HuH-7 (cell line): Measurements from ENCODE around the gene WDR90.
A peak's percentile ranks its signal among the peaks of the same experiment; 100 is the strongest.

Experiments
- DNase-seq: peaks from one replicate; pipeline ENCODE4 v3.0.0; 2011; ENCODE audit warnings: low spot score

The WDR90 gene

DNA sequence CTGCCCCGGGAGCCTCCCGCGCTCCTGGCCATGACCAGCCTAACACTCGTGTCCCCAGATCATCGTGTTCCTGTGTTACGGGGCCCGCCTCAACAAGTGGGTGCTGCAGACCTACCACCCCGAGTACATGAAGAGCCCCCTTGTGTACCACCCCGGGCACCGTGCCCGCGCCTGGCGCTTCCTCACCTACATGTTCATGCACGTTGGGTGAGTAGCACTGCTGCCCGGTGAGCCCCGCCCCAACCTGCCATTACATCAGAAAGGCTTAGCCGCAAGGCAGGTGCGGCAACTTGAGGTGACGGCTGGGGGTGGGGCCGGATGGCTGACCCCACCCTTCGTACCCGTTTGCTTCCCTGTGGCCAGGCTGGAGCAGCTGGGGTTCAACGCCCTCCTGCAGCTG lies 27.7 kb downstream of the WDR90 start:
- no peak for DNase-seq

DNA sequence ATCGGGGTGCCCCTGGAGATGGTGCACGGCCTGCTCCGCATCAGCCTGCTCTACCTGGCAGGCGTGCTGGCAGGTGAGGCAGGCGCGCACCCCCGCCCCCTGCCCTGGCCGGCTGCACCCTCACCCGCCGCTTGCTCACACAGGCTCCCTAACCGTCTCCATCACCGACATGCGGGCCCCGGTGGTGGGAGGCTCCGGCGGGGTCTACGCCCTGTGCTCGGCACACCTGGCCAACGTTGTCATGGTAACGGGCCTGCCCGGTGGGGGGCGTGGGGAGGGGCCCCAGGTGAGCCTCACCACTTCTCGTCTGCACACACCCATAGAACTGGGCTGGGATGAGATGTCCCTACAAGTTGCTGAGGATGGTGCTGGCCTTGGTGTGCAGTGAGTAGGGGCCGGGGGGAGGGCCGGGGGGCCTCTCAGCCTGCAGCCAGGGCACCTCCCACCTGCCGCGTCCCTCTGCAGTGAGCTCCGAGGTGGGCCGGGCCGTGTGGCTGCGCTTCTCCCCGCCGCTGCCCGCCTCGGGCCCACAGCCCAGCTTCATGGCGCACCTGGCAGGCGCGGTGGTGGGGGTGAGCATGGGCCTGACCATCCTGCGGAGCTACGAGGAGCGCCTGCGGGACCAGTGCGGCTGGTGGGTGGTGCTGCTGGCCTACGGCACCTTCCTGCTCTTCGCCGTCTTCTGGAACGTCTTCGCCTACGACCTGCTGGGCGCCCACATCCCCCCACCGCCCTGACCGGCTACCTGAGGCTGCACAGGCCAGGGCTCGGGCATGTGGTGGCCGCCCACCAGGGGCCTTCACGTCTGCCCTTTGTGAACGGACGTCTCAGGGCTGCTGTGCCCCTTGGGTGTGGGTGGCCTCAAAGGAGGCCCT lies 28.4 kb downstream of the WDR90 start:
- DNase-seq, result no peak

DNA sequence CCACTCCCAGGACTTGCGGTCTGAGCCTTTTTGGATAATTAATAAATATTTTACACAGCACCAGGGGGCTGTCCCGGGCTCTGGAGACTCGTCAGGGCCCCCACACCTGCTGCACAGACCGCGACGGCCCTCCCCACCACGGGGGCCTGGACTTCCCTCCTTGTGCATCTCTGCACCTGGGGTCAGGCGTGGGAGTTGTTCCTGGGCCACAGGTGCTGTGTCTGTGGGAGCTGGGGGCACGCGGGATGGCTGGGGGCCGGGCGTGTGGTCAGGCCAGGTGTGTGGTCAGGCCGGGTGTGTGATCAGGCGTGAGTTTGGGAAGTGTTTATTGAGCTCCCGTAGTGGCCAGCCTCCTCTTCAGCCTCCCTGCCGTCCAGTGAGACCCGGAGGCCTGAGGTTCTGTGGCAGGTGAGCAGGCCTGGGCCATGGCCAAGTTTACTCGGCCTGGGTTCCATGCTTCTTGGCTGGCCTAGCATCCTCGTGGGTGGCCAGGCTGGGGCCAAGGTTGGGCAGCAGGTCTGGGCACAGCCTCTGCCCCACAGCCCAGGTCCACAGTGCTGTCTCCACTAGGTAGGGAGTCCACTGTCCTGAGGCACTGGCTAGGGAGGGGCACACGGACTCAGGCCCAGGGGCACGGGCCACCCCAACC lies 29.2 kb downstream of the WDR90 start:
- DNase-seq, result no peak

DNA sequence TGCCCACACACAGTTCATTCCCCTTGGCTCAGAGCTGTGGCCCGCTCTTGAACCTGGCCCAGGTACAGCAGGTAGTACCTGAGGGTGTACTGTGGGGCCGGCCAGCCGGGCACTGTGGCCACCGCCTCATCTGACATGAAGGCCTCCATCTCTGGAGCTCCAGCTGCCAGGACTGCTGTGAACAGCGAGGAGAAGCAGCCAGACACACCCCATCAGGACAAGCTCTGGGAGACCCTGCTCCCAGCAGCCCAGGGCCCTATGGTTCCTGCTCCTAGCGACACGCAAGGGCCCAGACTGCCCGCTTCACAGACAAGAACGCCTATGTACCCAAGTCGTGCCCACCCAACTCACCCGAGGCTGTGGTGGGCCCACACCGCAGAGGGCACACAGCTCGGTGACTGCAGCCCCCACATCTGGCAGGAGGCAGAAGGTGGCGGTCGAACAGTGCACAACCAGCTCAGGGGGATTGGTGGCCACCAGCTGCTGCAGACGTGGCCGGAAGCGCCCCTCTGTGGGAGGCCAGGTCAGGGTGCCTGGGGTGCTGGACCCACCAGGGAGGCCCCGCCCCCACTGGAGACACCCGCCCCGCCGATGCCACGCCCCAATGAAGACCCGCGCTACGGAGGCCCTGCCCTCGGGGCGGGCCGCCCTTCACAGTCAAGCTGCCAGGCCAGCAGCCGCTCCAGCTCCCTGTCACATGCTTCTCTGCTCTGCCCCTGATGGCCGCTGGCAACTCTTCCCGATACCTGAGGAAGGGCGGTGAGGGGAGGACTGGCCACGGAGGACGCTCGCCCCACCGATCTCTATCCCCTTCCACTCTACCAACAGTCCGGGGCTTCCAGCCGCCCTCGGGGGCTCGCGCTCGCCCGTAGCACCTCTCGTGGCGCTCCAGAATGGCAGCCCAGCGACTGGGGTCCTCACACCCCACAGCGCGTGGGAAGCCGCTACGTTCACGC lies 30.0 kb downstream of the WDR90 start:
- no peak for DNase-seq

DNA sequence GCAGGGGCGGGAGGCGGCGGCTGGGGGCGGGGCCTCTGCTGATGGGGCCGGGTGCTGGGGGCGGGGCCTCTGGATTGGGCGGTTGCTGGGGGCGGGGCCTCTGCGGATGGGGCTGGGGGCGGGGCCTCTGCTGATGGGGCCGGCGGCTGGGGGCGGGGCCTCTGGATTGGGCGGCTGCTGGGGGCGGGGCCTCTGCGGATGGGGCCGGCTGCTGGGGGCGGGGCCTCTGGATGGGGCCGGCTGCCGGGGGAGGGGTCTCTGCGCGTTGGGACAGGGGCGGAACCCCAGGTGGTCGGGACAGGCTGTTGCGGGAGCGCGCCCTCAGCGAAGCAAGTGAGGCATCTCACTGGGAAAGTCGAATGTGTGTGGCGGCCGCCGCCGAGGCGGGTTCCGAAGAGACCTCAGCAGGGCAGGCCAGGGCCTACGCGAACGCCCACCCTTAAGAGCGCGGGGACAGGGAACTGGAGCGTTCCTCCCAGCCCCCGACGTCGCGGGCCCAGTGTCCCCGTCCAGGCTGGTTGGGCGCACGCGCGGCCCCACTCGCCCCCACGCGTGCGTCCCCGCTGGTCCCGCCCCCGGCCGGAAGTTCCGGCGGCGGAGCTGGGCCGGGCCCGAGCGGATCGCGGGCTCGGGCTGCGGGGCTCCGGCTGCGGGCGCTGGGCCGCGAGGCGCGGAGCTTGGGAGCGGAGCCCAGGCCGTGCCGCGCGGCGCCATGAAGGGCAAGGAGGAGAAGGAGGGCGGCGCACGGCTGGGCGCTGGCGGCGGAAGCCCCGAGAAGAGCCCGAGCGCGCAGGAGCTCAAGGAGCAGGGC lies 30.9 kb downstream of the WDR90 start, which contains the start of gene STUB1:
TSS of gene STUB1 (plus strand) at position 597 of the 811 bp plus-strand sequence. CDS start at position 713, 116 bp downstream.
- peak; percentile 70 for DNase-seq

DNA sequence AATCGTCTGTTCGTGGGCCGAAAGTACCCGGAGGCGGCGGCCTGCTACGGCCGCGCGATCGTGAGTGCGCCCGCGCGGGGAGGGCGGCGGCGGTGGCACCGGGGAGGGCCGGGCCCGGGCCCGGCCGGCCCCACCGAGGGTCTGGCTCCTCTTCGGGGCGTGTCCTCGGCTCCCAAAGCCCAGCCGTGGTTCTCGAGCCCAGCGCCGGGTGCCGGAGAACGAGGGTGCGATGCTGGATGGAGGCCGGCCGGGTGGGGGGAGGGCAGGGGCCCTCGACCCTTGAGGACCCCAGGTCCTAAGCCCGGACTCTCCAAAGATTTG lies 31.4 kb downstream of the WDR90 start:
- DNase-seq, result no peak

DNA sequence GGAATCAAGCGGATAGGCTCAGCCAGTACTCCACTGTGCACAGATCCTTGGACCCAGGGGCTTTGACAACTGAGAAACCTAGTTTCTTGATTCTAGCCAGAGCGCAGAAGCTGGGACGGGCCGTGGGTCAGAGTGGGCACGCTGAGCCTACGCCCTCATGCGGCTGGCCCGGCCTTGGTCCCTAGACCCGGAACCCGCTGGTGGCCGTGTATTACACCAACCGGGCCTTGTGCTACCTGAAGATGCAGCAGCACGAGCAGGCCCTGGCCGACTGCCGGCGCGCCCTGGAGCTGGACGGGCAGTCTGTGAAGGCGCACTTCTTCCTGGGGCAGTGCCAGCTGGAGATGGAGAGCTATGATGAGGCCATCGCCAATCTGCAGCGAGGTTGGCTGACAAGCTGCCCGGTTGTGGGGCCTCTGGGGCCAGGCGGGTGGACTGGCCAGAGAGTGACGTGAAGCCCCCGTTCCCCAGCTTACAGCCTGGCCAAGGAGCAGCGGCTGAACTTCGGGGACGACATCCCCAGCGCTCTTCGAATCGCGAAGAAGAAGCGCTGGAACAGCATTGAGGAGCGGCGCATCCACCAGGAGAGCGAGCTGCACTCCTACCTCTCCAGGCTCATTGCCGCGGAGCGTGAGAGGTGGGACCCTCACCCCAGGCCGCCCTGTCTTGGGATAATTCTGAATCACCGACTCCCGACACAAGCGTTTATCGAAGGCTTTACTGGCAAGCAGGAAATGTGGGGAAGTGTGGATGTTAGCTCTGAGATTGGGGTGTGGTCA lies 32.0 kb downstream of the WDR90 start:
- no peak for DNase-seq

DNA sequence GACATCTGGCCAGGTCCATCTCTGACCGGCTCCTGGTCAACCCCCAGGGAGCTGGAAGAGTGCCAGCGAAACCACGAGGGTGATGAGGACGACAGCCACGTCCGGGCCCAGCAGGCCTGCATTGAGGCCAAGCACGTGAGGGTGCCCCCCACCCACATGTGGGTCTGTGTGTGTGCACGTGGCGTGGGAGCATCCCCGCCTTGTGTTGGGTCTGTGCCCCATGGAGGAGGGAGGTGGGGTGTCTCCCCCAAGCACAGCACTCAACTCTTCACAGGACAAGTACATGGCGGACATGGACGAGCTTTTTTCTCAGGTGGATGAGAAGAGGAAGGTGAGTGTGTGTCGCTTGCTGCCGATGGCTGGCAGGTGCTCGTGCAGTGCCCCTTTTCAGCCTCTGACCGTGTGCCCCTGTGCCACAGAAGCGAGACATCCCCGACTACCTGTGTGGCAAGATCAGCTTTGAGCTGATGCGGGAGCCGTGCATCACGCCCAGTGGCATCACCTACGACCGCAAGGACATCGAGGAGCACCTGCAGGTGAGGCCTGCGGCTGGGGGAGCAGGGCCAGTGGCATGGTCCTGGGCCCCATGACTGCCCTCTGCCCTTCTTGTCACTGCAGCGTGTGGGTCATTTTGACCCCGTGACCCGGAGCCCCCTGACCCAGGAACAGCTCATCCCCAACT lies 32.7 kb downstream of the WDR90 start:
- no peak for DNase-seq

DNA sequence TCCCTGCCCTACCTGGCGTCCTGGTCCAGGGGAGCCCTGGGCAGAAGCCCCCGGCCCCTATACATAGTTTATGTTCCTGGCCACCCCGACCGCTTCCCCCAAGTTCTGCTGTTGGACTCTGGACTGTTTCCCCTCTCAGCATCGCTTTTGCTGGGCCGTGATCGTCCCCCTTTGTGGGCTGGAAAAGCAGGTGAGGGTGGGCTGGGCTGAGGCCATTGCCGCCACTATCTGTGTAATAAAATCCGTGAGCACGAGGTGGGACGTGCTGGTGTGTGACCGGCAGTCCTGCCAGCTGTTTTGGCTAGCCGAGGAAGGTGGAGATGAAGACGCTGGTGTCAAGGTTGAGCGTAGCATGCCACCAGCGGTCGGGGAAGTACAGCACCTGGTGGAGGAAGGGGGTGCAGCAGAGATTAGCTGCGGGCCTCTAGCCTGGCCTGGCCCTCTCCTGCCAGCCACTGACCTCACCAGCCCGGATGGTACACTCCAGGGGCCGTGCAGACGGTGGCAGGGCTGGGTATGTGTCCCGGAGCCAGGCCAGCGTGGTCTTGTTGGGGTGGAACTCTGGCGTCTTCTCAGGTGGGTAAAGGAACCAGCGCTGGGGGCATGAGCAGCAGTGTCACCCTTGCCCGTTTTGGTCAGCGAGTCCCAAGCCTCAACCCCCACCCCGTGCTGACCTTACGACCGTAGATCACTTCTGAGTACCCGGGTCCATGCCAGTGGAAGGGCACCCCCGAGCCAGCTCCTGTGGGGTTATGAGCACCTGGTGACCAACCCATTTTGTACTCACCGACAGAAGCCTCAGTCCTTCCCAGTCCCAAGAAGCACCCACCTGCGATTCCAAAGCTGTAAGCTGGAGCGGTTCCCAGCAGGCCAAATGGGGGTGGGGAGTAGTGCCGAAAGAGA lies 33.6 kb downstream of the WDR90 start:
- DNase-seq, result no peak

DNA sequence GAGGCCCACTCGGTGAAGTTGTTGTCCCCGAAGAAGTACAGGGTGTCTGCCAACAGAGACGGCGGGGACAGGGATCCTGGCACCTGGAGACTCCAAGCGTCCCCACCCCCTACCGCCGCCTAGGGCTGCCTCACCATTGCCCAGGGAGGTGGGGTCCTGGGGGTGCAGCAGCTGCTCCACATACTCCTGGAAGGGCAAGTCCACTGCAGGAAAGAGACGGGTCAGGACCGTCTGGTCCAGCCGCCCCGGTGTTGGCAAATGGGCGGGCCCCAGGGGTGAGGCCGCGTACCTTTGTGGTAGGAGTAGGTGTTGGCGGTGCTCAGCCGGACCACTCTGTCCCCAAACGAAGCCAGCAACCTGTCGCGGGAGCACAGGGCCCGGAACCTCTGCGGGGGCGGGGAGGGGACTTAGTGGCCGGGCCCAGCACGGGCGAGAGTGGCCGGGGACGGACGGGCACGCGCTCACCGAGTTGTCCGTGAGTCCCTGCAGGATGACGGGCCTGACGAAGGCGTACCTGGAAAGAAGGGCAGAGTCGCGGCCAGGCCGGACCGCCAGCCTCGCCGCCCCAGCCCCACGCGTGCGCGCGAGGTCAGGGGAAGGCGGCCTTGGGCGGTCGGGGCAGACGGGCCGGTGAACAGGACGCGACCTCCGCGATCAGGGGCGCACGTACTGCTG lies 34.4 kb downstream of the WDR90 start:
- DNase-seq, result no peak

DNA sequence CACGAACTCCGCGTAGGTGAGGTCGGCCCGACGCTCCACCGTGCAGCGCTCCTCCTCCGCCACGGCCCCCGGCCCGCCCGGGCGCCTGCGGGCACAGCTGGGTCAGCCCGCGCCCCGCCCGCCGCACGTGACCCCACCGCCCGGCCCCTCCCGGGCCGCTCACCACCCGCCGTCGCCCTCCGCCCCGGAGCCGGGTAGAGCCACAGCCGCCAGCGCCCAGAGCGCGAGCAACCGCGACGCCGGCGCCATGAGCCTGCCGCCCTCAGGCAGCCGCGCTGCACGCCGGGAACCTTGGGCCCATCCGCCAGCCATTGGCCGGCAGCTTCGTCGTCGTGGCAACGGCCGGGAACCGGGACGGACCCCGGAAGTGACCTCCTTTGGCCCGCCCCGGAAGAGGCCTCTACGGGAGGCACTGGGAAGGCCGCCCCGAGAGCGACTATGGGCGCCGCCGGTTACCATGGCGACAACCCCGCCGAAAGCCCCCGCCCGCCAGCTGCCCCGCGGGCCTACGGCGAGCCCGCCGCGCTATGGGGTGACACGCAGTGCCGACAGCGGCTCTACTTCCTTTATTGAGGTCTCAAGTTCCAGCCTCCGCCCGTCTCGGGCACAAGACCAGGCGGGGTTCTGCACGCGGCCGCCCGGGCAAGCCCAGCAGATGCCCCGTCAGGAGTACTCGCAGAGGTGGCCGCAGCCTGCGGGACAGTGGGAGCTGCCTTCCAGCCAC lies 35.1 kb downstream of the WDR90 start, which contains the start of gene JMJD8:
TSS of gene JMJD8 (minus strand) at position 264 of the 724 bp plus-strand sequence. CDS start at position 249, 15 bp downstream.
- DNase-seq, result peak; percentile 82

DNA sequence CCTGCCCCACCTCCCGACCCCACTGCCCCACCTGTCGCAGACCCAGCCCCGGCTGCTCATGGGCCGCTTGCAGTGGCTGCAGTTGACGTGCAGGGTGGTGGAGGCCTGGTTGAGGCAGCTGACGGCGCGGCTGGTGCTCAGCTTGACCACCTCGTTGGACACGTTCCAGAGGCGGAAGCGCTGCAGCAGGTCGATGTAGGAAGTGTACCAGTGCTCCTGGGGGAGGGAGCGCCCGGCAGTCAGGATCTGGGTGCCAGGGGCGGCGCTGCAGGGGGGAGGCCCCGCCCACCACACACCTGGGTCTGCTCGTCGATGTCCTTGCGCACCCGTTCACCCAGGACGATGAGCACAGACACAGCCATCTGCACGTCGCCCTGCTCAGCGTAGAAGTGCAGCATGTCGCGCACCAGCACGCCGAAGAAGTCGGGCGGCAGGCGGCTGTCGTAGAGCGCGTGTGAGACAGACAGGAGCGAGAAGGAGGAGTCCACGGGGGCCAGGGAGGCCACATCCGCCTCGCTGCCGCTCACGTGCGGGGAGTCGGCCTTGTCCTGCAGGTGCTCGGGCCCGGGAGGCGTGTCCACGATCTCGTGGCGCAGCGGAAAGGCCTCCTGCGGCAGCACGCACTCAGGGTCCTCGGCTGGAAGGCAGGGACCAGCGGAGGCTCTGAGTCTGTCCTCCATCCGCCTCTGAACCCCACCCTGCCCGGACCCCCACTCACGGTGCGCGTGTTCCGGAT lies 36.0 kb downstream of the WDR90 start:
- DNase-seq, result no peak

DNA sequence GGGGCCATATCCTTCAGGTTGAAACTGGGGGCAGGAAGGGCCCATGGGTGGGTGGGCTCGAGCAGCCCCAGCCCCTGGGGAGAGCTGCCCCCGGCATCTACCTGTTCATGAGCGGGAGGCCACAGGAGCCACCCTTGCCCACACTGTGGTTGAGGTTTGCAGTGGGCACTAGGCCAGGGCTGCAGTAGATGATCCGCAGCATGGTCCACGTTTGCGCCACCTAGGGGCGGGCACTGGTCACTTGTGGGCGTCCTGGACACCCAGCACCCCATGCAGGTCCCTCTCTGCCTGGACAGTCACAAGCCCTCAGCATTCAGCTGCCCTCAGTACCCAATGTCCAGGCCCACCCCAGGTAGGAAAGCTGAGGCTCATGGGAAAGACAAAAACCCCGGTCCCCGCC lies 36.8 kb downstream of the WDR90 start:
- no peak for DNase-seq

DNA sequence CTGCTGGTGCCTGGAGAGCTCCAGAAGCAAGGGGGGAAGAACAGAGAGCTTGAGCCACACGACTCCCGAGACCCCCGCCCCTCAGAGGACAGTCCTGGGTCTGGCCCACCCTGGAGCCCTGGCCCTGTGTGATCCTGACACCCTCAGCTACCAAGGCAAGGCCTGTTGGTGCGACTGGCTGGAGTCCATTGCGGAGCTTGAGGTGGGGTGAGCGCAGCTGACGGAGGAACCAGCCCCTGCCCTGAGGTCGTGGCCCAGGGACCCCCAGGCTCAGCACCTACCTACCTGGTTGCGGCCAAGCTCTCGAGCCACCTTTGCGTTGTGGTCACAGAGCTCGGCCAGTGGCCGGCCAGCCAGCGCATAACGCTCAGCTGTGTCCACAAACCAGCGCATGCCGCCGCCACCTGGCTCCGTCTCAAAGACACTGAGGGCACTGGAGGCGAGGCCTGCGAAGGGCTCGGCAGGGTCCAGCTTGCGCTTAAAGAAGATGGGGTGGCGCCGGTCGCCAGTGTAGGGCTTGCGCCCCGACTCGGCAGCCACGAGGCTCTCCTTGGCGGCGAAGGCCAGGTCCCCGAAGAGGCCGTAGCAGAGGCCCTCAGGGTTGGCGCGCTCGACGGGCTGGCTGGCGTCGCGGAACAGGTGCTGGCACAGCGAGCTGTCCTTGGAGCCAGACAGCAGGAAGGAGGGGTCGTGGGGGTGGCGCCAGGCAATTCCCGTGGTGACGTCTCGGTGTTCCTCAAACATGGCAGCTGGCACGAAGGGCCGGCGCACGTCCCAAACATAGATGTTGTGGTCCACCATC lies 37.5 kb downstream of the WDR90 start:
- DNase-seq, result no peak

DNA sequence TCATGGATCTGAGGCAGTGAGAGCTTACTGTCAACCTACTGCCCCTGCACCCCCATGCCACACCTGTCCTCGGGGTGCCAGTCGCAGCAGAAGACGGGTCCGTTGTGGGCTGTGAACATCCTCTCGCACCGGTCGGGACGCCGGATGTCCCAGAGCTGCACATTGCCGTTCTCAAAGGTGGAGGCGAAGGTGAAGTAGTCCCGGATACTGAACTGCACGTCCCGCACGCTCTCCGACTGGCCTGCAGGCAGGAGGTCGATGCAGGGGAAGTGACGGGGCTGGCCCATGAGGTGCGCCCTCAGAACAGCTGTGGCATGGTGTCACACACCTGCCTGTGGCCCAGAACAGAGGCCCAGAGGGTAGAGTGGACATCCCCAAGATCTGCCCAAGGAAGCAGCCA lies 38.3 kb downstream of the WDR90 start:
- no peak for DNase-seq
